Natural killer cell (primary cell): ENCODE measurements around the gene ZCCHC10. TPM values are rescaled to one million over a fixed set of nuclear protein-coding genes. Genes with fewer than 3 reads are reported as not detected.
"Not testable (repeated sequence)": the region's sequence is repeated elsewhere in the genome, so short reads cannot be mapped to it uniquely, and the experiment has no call there.

Experiments
- ATAC-seq, 3 donors: fragments of 150-1000 bp in 2 of 3; fragments of 200-7000 bp in 1 of 3; cut with Tn5 transposase; 1 replicate in 1 of 3; 2 replicates in 2 of 3; pipeline ENCODE4 v1.10.0; 2021; ENCODE audit warnings: mild to moderate bottlenecking in 2 of 3, moderate library complexity in 2 of 3
- DNase-seq, 2 donors: peaks; one replicate each; pipeline versions ENCODE4 v3.0.0 to v3.0.0-alpha.2; 2013 to 2021; ENCODE audit warnings: mixed read lengths in 1 of 2
- H3K27ac ChIP-seq: one replicate; pipeline ENCODE4 v1.5.1; 2013; ENCODE audit warnings: mild to moderate bottlenecking, low read length
- H3K27me3 ChIP-seq: one replicate; pipeline ENCODE4 v1.6.1; 2013; ENCODE audit warnings: low read length; ENCODE audit not compliant: control insufficient read depth, insufficient read depth
- H3K36me3 ChIP-seq: one replicate; pipeline ENCODE4 v1.6.1; 2013; ENCODE audit warnings: low read length; ENCODE audit not compliant: control insufficient read depth, insufficient read depth
- H3K4me1 ChIP-seq: one replicate; pipeline ENCODE4 v1.6.1; 2013; ENCODE audit warnings: low read length; ENCODE audit not compliant: control insufficient read depth, insufficient read depth
- H3K4me3 ChIP-seq: one replicate; pipeline ENCODE4 v1.5.1; 2013; ENCODE audit warnings: low read length
- H3K9me3 ChIP-seq: one replicate; pipeline ENCODE4 v1.6.1; 2013; ENCODE audit warnings: low read length; ENCODE audit not compliant: control insufficient read depth, insufficient read depth
- H3K27ac Mint-ChIP-seq, 2 donors: one replicate each; pipeline ENCODE4 v1.8.0; 2022; ENCODE audit warnings: mild to moderate bottlenecking in 2 of 2, mixed read lengths in 2 of 2, moderate library complexity in 1 of 2
- H3K27me3 Mint-ChIP-seq, 2 donors: one replicate each; pipeline ENCODE4 v1.8.0; 2022; ENCODE audit warnings: low read depth in 2 of 2, mixed read lengths in 2 of 2
- H3K36me3 Mint-ChIP-seq: one replicate; pipeline ENCODE4 v1.8.0; 2022; ENCODE audit warnings: mixed read lengths
- H3K4me1 Mint-ChIP-seq, 2 donors: one replicate each; pipeline ENCODE4 v1.8.0; 2022; ENCODE audit warnings: mixed read lengths in 2 of 2
- H3K4me3 Mint-ChIP-seq: one replicate; pipeline ENCODE4 v1.8.0; 2022; ENCODE audit warnings: mild to moderate bottlenecking, moderate library complexity, mixed read lengths
- H3K9me3 Mint-ChIP-seq, 2 donors: one replicate each; pipeline ENCODE4 v1.8.0; 2022; ENCODE audit warnings: mixed read lengths in 2 of 2
- WGBS: methylation state at CpG from one replicate; pipeline ENCODE4 v1.1.7; 2013; ENCODE audit warnings: missing lambda C conversion rate; ENCODE audit not compliant: insufficient coverage; 5-methylcytosine and 5-hydroxymethylcytosine counted together
- intact Hi-C: fragments of 100-400 bp; cut with micrococcal nuclease; formaldehyde crosslinking; loops from one replicate; pipeline ENCODE4 v1.14.2; 2022
- total RNA-seq, 4 donors: library from RNA; stranded (reverse); fragments of 120-200 nt in 1 of 4; gene quantifications; one replicate each; pipeline versions ENCODE4 v1.2.3 to v1.2.4, GENCODE V29; 2013 to 2022
- TF ChIP-seq, protein P1 (sequence below): fragments of 200-600 bp; IDR thresholded peaks from one replicate; pipeline ENCODE4 v1.8.0; 2022; ENCODE audit warnings: antibody characterized with exemption

Gene ZCCHC10
- total RNA-seq, 3 donors from 2014 or later (not counting 1 experiment from before 2014, with no cell fraction given) = 18.4 to 20.5 (median 20.4) TPM

DNA sequence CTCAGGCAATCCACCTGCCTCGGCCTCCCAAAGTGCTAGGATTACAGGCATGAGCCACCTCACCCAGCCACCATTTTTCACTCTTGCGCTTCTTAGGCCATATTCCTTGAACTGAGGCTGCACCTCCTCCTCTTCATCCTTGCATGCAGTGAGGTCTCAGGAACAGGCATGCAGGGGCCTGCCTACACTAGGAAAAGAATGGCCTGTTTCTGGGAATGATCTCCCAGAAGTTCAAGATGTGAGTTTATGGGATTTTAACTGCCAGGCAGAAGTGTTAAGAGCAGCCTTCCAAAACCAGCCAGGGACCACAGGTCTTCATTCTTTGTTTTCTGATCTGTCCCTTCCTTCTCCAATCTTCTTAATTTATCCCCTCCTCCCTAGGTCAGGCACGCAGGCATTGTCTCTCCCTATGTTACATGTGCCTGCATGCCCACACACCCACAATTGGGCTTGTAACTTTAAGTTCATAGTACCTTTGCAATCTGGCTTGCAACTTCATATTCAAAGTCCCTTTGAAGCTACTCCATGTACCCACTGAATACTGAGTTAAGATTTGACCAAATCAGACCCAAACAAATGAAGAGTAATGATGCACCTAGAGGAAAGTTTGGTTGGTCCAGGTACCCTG is 14.9 kb upstream of the ZCCHC10 start:
- 93% methylated on average over 3 of the region's 3 CpGs for WGBS
- H3K27me3 ChIP-seq = no peaks in the 10 kb centered on the region
- H3K4me1 Mint-ChIP-seq = no peaks in the 10 kb centered on the region
- intact Hi-C loops = no loop called here
- ATAC-seq (no peak), DNase-seq (no peak)
- no peak overlapping the region for H3K27ac Mint-ChIP-seq
- H3K36me3 ChIP-seq = no peaks in the 10 kb centered on the region
- TF ChIP-seq, protein P1, sequence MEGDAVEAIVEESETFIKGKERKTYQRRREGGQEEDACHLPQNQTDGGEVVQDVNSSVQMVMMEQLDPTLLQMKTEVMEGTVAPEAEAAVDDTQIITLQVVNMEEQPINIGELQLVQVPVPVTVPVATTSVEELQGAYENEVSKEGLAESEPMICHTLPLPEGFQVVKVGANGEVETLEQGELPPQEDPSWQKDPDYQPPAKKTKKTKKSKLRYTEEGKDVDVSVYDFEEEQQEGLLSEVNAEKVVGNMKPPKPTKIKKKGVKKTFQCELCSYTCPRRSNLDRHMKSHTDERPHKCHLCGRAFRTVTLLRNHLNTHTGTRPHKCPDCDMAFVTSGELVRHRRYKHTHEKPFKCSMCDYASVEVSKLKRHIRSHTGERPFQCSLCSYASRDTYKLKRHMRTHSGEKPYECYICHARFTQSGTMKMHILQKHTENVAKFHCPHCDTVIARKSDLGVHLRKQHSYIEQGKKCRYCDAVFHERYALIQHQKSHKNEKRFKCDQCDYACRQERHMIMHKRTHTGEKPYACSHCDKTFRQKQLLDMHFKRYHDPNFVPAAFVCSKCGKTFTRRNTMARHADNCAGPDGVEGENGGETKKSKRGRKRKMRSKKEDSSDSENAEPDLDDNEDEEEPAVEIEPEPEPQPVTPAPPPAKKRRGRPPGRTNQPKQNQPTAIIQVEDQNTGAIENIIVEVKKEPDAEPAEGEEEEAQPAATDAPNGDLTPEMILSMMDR = no peak
- H3K4me1 ChIP-seq = no peaks in the 10 kb centered on the region
- no peaks in the 10 kb centered on the region for H3K9me3 ChIP-seq
- H3K36me3 Mint-ChIP-seq = no peaks in the 10 kb centered on the region
- no peaks in the 10 kb centered on the region for H3K9me3 Mint-ChIP-seq
- H3K4me3 Mint-ChIP-seq = no peak overlapping the region
- H3K4me3 ChIP-seq = no peak overlapping the region
- peaks cover 0 to 3% of the 10 kb centered on the region in 2 donors for H3K27me3 Mint-ChIP-seq
- H3K27ac ChIP-seq = no peak overlapping the region

- H3K4me3 ChIP-seq, H3K27me3 Mint-ChIP-seq, intact Hi-C loops, H3K36me3 ChIP-seq, H3K9me3 ChIP-seq, H3K9me3 Mint-ChIP-seq, H3K27me3 ChIP-seq, H3K36me3 Mint-ChIP-seq, H3K27ac Mint-ChIP-seq, H3K4me1 ChIP-seq, DNase-seq, H3K4me3 Mint-ChIP-seq, H3K27ac ChIP-seq, ATAC-seq: not testable (repeated sequence)
- 89% methylated on average over 3 of the region's 6 CpGs for WGBS
- H3K4me1 Mint-ChIP-seq = peaks cover 9 to 10% of the 10 kb centered on the region in 2 donors
These were observed 10.3 kb upstream of the ZCCHC10 start for GRCh38 chr5:133036677-133037076.

- DNase-seq (no peak), ATAC-seq (no peak)
- Mint-ChIP-seq H3K27ac (no peak overlapping the region), H3K9me3 (no peaks in the 10 kb centered on the region), H3K27me3 (no peaks in the 10 kb centered on the region), H3K4me3 (no peak overlapping the region), H3K4me1 (peaks cover 9 to 10% of the 10 kb centered on the region in 2 donors), H3K36me3 (no peaks in the 10 kb centered on the region)
- intact Hi-C loops = no loop called here
- 44% methylated on average over 2 of the region's 2 CpGs for WGBS
- H3K27me3 ChIP-seq = no peaks in the 10 kb centered on the region
- TF ChIP-seq, protein P1 = no peak
- no peak overlapping the region for H3K27ac ChIP-seq
- no peak overlapping the region for H3K4me3 ChIP-seq
- H3K36me3 ChIP-seq = no peaks in the 10 kb centered on the region
- H3K4me1 ChIP-seq = peaks cover 4% of the 10 kb centered on the region
- H3K9me3 ChIP-seq = no peaks in the 10 kb centered on the region
These were observed 8.9 kb upstream of the ZCCHC10 start for GRCh38 chr5:133035224-133035623.

- H3K9me3 Mint-ChIP-seq = no peaks in the 10 kb centered on the region
- TF ChIP-seq, protein P1 = no peak
- H3K4me3 ChIP-seq = no peak overlapping the region
- H3K36me3 Mint-ChIP-seq = no peaks in the 10 kb centered on the region
- ATAC-seq = no peak
- peaks cover 9 to 10% of the 10 kb centered on the region in 2 donors for H3K4me1 Mint-ChIP-seq
- 73% methylated on average over 11 of the region's 11 CpGs for WGBS
- DNase-seq = no peak
- H3K4me3 Mint-ChIP-seq = no peak overlapping the region
- H3K27ac ChIP-seq = no peak overlapping the region
- H3K36me3 ChIP-seq = no peaks in the 10 kb centered on the region
- H3K27me3 ChIP-seq = no peaks in the 10 kb centered on the region
- H3K9me3 ChIP-seq = no peaks in the 10 kb centered on the region
- no peak overlapping the region for H3K27ac Mint-ChIP-seq
- peaks cover 4% of the 10 kb centered on the region for H3K4me1 ChIP-seq
- intact Hi-C loops = no loop called here
- no peaks in the 10 kb centered on the region for H3K27me3 Mint-ChIP-seq
These were observed 7.7 kb upstream of the ZCCHC10 start for GRCh38 chr5:133034064-133034463.
